ENCODE measurements around the gene ITGB2. TPM values are rescaled to one million over a fixed set of nuclear protein-coding genes. Genes with fewer than 3 reads are reported as not detected.

ITGB2 gene
- total RNA-seq: 0.14 TPM in 1 of 2 replicates, not detected in the other

GRCh38 chr21:44920694-44921604 lies at the start of gene ITGB2:
Gene ITGB2 (minus strand): TSS chr21:44920899. CDS start chr21:44910782, 10,117 bp downstream.

GRCh38 chr21:44939532-44940115 lies 18.9 kb upstream of the ITGB2 start, which contains the start of gene SLX9:
Gene SLX9 (plus strand): TSS chr21:44940029. CDS start chr21:44940058, 29 bp downstream.

GRCh38 chr21:44873356-44874239 lies 47.1 kb downstream of the ITGB2 start, which contains the start of gene PTTG1IP:
Gene PTTG1IP (minus strand): TSS chr21:44873690. CDS start chr21:44873616, 74 bp downstream.

Other genes starting within 250 kb of the ITGB2 start
- not detected in 2 replicates for gene KRTAP12-1, start 238.7 kb downstream of the ITGB2 start, total RNA-seq
- not detected in 2 replicates for gene KRTAP10-12, start 223.7 kb downstream of the ITGB2 start, total RNA-seq
- gene TSPEAR, start 209.3 kb downstream of the ITGB2 start, total RNA-seq: not detected in 2 replicates
- gene UBE2G2, start 119.1 kb downstream of the ITGB2 start, total RNA-seq: 83.2 and 95.3 TPM in 2 replicates
- gene SUMO3, start 102.8 kb downstream of the ITGB2 start, total RNA-seq: 65.9 and 105 TPM in 2 replicates
- gene PTTG1IP, start 47.2 kb downstream of the ITGB2 start, total RNA-seq: 321 and 328 TPM in 2 replicates
- 18.8 and 24.3 TPM in 2 replicates for gene SLX9, start 19.1 kb upstream of the ITGB2 start, total RNA-seq
- gene ADARB1, start 153.7 kb upstream of the ITGB2 start, total RNA-seq: 32.1 and 42.7 TPM in 2 replicates

Data from placental pericyte (primary cell).